Hepatocyte (in vitro differentiated cells): ENCODE data around the gene CLDN18.

Source experiments
- CTCF ChIP-seq: fragments of 200-600 bp; sonication (generic); IDR thresholded peaks from 2 replicates; pipeline ENCODE4 v1.5.1; 2016; ENCODE audit warnings: antibody characterized with exemption, mild to moderate bottlenecking; ENCODE audit not compliant: poor library complexity
- EZH2 ChIP-seq: fragments of 200-600 bp; sonication (generic); IDR thresholded peaks from 2 replicates; pipeline ENCODE4 v1.6.1; 2016; ENCODE audit warnings: antibody characterized with exemption, mild to moderate bottlenecking, borderline replicate concordance

GRCh38 chr3:138019281-138020069 is 9.5 kb downstream of the CLDN18 start:
- TF ChIP-seq CTCF (no peak), EZH2 (no peak)
